Measurements from ENCODE around the gene TMEM14C.

Gene TMEM14C

GRCh38 chr6:10759884-10760329, 37.0 kb downstream of the TMEM14C start:
- H3K4me3 ChIP-seq (ENCODE audit: low read depth, low read length) = no peak overlapping the region

GRCh38 chr6:10763006-10763405, 40.1 kb downstream of the TMEM14C start:
- no peak overlapping the region for H3K4me3 ChIP-seq (ENCODE audit: low read depth, low read length)

- H3K4me3 ChIP-seq (ENCODE audit: low read depth, low read length) = no peak overlapping the region
Observed at GRCh38 chr6:10769419-10769818, 46.5 kb downstream of the TMEM14C start.

GRCh38 chr6:10771371-10771894, 48.6 kb downstream of the TMEM14C start:
- H3K4me3 ChIP-seq (ENCODE audit: low read depth, low read length) = no peak overlapping the region

GRCh38 chr6:10778230-10778629, 55.4 kb downstream of the TMEM14C start:
- no peak overlapping the region for H3K4me3 ChIP-seq (ENCODE audit: low read depth, low read length)

GRCh38 chr6:10779076-10779475, 56.2 kb downstream of the TMEM14C start:
- no peak overlapping the region for H3K4me3 ChIP-seq (ENCODE audit: low read depth, low read length)
